ENCODE measurements around the gene CNOT11. TPM values are rescaled to one million over a fixed set of nuclear protein-coding genes. Genes with fewer than 3 reads are reported as not detected.

The CNOT11 gene
- total and polyA plus RNA-seq, 2 of the 13 experiments (the other 11 are each of a cell fraction or from before 2014, with no cell fraction given) = 114 to 209 TPM

DNA sequence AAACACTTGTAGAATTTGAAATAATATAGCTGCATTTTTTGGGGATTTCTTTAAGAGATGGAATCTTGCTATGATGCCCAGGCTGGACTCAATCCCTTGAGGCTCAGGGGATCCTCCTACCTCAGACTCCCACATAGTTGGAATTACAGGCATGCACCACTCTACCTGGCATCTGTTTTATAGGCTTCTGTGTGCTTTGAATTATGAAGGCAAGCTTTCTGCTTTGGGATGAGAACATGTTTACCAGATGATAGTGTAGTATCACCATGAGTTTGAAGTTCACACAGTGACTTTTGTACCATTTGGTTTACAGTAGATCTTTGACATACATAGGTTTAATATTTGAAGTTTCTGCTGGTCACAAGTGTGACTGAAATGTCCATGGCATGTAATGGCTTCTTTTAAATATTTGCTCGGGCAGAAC is 10.7 kb downstream of the CNOT11 start (continued):
- no peak for TF ChIP-seq KLF12 (CRISPR knock-in tag; IDR thresholded peaks at IDR 0.05; ENCODE audit: borderline replicate concordance)
- no peak for TF ChIP-seq ZNF24 (IDR thresholded peaks at IDR 0.05)
- TF ChIP-seq, protein P1, sequence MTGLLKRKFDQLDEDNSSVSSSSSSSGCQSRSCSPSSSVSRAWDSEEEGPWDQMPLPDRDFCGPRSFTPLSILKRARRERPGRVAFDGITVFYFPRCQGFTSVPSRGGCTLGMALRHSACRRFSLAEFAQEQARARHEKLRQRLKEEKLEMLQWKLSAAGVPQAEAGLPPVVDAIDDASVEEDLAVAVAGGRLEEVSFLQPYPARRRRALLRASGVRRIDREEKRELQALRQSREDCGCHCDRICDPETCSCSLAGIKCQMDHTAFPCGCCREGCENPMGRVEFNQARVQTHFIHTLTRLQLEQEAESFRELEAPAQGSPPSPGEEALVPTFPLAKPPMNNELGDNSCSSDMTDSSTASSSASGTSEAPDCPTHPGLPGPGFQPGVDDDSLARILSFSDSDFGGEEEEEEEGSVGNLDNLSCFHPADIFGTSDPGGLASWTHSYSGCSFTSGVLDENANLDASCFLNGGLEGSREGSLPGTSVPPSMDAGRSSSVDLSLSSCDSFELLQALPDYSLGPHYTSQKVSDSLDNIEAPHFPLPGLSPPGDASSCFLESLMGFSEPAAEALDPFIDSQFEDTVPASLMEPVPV (CRISPR knock-in tag; IDR thresholded peaks at IDR 0.05) = no peak
- TF ChIP-seq ZFP1 (CRISPR knock-in tag; IDR thresholded peaks at IDR 0.05) = no peak
- TF ChIP-seq TBX2 (CRISPR knock-in tag; IDR thresholded peaks at IDR 0.05; ENCODE audit: borderline replicate concordance) = peak; percentile 41; the same call in 1 of the 2 replicates
- 0 out of 2 replicates have a peak, but pooled peaks have one; percentile 22 for TF ChIP-seq MEF2D (CRISPR knock-in tag; IDR thresholded peaks at IDR 0.05)
- TF ChIP-seq ZSCAN29 (CRISPR knock-in tag; conservative IDR thresholded peaks at IDR 0.05) = no peak
- TF ChIP-seq, protein P2, sequence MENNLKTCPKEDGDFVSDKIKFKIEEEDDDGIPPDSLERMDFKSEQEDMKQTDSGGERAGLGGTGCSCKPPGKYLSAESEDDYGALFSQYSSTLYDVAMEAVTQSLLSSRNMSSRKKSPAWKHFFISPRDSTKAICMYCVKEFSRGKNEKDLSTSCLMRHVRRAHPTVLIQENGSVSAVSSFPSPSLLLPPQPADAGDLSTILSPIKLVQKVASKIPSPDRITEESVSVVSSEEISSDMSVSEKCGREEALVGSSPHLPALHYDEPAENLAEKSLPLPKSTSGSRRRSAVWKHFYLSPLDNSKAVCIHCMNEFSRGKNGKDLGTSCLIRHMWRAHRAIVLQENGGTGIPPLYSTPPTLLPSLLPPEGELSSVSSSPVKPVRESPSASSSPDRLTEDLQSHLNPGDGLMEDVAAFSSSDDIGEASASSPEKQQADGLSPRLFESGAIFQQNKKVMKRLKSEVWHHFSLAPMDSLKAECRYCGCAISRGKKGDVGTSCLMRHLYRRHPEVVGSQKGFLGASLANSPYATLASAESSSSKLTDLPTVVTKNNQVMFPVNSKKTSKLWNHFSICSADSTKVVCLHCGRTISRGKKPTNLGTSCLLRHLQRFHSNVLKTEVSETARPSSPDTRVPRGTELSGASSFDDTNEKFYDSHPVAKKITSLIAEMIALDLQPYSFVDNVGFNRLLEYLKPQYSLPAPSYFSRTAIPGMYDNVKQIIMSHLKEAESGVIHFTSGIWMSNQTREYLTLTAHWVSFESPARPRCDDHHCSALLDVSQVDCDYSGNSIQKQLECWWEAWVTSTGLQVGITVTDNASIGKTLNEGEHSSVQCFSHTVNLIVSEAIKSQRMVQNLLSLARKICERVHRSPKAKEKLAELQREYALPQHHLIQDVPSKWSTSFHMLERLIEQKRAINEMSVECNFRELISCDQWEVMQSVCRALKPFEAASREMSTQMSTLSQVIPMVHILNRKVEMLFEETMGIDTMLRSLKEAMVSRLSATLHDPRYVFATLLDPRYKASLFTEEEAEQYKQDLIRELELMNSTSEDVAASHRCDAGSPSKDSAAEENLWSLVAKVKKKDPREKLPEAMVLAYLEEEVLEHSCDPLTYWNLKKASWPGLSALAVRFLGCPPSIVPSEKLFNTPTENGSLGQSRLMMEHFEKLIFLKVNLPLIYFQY (CRISPR knock-in tag; IDR thresholded peaks at IDR 0.05; ENCODE audit: borderline replicate concordance) = no peak
- no peak for TF ChIP-seq ZBTB21 (CRISPR knock-in tag; IDR thresholded peaks at IDR 0.05)
- peak; percentile 37; the same call in 1 of the 2 replicates for TF ChIP-seq ZNF878 (CRISPR knock-in tag; IDR thresholded peaks at IDR 0.05)
- peak; percentile 38; the same call in 1 of the 2 replicates for TF ChIP-seq TARDBP (CRISPR knock-in tag; IDR thresholded peaks at IDR 0.05)
- TF ChIP-seq XBP1 (CRISPR knock-in tag; IDR thresholded peaks at IDR 0.05) = no peak
- no peak for TF ChIP-seq ZSCAN30 (CRISPR knock-in tag; IDR thresholded peaks at IDR 0.05)
- no peak for TF ChIP-seq RNF219 (CRISPR knock-in tag; IDR thresholded peaks at IDR 0.05)
- no peak for TF ChIP-seq TCF7L2 (IDR thresholded peaks at IDR 0.05; ENCODE audit: low read depth, low read length)
- no peak for TF ChIP-seq DZIP1 (CRISPR knock-in tag; IDR thresholded peaks at IDR 0.05)
- TF ChIP-seq ZNF629 (CRISPR knock-in tag; conservative IDR thresholded peaks at IDR 0.05) = no peak
- peak; percentile 66; the same call in 1 of the 2 replicates for TF ChIP-seq ZMYM2 (CRISPR knock-in tag; IDR thresholded peaks at IDR 0.05)
- TF ChIP-seq MTF1 (CRISPR knock-in tag; IDR thresholded peaks at IDR 0.05) = no peak
- TF ChIP-seq RORA (CRISPR knock-in tag; IDR thresholded peaks at IDR 0.05) = no peak
- peak; percentile 70 for TF ChIP-seq HNF4G (IDR thresholded peaks at IDR 0.05; ENCODE audit: borderline replicate concordance, low read depth, low read length)
- TF ChIP-seq HNF4G (CRISPR knock-in tag; IDR thresholded peaks at IDR 0.05; ENCODE audit: borderline replicate concordance, low read depth) = peak; percentile 54; the same call in 1 of the 2 replicates

All from HepG2 (cell line).